Tibial nerve (tissue), 4 donors: ENCODE measurements around the gene KLHL18.

Experiments used
- EP300 ChIP-seq, 2 donors: sonication (generic); formaldehyde crosslinking; IDR thresholded peaks; one replicate each; pipeline ENCODE4 v1.6.1; 2017; ENCODE audit warnings: antibody characterized with exemption in 2 of 2, mild to moderate bottlenecking in 1 of 2
- TF ChIP-seq, protein P1 (sequence below), 5 experiments: fragments of 200-600 bp in 3 of 5; fragments of 450-650 bp in 2 of 5; sonication (generic) in 3 of 5; IDR thresholded peaks; one replicate each; pipeline ENCODE4 v1.5.1; 2016 to 2019; ENCODE audit warnings: antibody characterized with exemption in 5 of 5, mild to moderate bottlenecking in 3 of 5, moderate library complexity in 2 of 5

DNA sequence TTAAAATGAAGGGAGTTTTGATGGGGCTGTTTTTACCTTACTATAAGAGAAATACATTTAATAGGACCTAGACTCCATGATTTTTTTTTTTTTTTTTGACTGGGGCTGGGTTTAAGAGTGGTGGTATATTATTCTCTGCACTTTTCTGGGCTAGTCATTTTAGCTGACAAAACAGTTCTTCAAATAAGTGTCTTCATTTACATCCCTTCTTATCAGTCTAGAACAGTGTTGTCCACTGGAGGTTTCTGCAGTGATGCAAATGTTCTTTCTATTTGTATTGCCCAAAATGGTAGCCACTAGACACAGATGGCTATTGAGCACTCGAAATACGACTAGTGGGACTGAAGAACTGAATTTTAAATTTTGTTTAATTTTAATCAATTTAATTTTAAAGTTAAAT, 37.2 kb downstream of the KLHL18 start:
- TF ChIP-seq, protein P1, sequence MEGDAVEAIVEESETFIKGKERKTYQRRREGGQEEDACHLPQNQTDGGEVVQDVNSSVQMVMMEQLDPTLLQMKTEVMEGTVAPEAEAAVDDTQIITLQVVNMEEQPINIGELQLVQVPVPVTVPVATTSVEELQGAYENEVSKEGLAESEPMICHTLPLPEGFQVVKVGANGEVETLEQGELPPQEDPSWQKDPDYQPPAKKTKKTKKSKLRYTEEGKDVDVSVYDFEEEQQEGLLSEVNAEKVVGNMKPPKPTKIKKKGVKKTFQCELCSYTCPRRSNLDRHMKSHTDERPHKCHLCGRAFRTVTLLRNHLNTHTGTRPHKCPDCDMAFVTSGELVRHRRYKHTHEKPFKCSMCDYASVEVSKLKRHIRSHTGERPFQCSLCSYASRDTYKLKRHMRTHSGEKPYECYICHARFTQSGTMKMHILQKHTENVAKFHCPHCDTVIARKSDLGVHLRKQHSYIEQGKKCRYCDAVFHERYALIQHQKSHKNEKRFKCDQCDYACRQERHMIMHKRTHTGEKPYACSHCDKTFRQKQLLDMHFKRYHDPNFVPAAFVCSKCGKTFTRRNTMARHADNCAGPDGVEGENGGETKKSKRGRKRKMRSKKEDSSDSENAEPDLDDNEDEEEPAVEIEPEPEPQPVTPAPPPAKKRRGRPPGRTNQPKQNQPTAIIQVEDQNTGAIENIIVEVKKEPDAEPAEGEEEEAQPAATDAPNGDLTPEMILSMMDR (IDR thresholded peaks at IDR 0.05), result no peak
- TF ChIP-seq EP300 (IDR thresholded peaks at IDR 0.05), result no peak
